AG09309 (cell line): ENCODE measurements around the gene DDX41.

Experiments used
- DNase-seq: peaks from one replicate; pipeline ENCODE4 v3.0.0-alpha.2; 2010; ENCODE audit warnings: low read depth
- H3K4me3 ChIP-seq: 2 replicates; pipeline ENCODE4 v1.5.1; 2011; ENCODE audit warnings: mild to moderate bottlenecking, low read depth, low read length, moderate library complexity; ENCODE audit not compliant: control insufficient read depth
- TF ChIP-seq, protein P1 (sequence below): IDR thresholded peaks from 2 replicates; pipeline ENCODE4 v1.5.1; 2011; ENCODE audit warnings: mild to moderate bottlenecking, low read depth, low read length, inconsistent platforms; ENCODE audit not compliant: insufficient read depth, control insufficient read depth; ENCODE audit errors: missing control alignments

Gene DDX41

DNA sequence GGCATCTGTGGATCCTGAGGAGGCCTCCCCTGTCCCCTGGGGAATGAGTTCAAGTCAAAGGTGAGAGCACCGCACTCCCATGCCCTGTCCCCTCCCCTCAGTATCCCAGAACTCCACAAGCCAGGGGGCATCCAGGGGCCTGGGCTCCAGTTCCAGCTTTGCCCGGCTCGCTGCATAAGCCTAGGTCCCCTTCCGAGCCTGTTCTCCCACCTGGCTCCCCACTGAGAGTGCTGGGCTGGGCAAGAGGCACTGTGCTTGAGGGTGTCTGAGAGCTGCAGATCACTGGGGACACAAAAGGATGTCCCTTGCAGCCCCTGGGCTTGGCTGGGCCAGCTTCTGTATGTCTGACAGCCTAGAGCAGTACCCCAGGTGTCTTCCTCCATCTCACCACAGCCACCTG lies 11.7 kb downstream of the DDX41 start:
- TF ChIP-seq, protein P1, sequence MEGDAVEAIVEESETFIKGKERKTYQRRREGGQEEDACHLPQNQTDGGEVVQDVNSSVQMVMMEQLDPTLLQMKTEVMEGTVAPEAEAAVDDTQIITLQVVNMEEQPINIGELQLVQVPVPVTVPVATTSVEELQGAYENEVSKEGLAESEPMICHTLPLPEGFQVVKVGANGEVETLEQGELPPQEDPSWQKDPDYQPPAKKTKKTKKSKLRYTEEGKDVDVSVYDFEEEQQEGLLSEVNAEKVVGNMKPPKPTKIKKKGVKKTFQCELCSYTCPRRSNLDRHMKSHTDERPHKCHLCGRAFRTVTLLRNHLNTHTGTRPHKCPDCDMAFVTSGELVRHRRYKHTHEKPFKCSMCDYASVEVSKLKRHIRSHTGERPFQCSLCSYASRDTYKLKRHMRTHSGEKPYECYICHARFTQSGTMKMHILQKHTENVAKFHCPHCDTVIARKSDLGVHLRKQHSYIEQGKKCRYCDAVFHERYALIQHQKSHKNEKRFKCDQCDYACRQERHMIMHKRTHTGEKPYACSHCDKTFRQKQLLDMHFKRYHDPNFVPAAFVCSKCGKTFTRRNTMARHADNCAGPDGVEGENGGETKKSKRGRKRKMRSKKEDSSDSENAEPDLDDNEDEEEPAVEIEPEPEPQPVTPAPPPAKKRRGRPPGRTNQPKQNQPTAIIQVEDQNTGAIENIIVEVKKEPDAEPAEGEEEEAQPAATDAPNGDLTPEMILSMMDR = no peak
- DNase-seq = no peak
- H3K4me3 ChIP-seq = no peak overlapping the region

DNA sequence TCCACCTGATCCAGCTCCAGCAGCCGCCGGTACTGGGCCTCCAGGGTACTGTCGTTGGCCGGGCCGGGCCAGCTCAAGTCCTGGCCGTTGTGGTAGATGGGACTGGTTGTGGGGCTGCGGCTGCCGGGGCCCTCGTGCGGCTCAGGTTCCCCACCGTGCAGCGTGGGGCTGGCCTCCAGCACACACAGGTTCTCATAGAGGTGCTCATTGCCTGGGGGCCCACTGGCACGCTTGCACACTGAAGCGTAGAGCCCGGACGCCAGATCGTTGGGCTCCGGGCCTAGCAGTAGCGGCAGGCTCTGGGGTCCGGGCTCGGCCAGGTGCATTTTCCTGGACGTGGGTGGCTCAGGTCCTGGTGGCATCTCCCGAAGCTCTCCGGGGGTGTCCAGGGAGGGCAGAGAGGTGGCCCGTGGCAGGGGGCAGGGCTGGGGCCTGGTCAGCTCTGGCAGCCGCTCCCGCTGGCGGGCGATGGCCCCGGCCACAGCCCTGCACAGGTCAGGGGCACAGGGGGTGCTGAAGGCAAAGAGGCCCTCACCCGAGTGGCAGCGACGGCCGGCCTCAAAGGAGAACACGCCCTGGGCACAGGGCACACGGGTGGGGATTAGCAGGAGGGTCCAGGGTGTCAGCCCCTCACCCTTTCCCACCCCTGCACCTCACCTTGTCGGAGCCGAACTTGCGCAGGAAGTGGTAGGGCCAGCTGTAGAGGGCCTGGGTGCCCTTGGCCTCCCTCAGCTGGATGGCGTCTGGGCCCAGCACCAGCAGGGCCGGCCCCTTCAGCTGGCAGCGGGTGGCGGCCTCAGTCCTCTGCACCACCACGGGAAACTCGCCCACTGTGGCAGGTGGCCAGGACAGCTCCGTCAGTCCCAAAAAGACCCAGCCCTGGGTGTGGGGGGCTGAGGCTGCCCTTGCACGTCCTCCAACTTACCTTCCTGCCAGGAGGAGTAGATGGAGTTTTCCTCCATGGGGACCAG lies 12.4 kb downstream of the DDX41 start:
- H3K4me3 ChIP-seq = no peak overlapping the region
- no peak for DNase-seq

DNA sequence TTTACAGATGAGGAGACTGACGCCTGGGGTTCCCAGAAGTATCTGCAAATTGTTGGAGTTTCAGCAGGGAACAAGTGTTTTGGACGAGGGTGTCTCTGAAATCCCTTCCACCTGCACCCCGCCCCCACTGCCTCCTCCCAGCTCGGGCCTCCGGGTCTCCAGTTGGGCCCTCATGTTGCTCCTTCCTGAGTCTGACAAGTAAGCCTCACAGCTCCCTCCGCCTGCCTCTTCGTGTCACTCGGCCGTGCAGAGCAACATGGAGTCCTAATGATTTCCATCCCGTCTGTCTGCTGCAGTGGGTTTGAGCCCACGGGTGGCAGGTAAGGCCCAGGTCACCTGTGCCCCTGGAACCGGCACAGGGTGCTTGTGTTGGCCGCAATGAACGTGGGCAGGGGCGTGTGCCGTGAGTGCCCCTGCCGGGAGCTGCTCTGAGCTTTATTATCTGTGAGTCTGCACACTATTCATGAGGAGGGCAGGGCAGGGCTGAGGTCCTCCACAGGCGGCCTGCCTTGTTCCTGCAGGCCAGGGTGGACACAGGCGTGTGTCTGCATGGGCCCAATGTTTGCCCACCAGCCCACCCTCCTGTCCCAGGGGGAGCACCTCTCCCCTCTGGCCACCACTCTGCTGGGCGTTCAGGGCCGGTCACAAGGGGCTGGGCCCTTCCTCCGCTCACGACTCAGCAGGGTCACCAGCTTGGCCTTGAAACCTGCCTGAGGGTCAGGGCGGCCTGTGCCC lies 13.2 kb downstream of the DDX41 start:
- TF ChIP-seq, protein P1 = no peak
- no peak overlapping the region for H3K4me3 ChIP-seq
- DNase-seq = no peak

More for the DNA sequence above, 12.4 kb downstream of the DDX41 start:
- TF ChIP-seq, protein P1 = no peak

- no peak for DNase-seq
- no peak overlapping the region for H3K4me3 ChIP-seq
- TF ChIP-seq, protein P1 = no peak
Measured at GRCh38 chr5:177502886-177503285, 13.9 kb downstream of the DDX41 start.

DNA sequence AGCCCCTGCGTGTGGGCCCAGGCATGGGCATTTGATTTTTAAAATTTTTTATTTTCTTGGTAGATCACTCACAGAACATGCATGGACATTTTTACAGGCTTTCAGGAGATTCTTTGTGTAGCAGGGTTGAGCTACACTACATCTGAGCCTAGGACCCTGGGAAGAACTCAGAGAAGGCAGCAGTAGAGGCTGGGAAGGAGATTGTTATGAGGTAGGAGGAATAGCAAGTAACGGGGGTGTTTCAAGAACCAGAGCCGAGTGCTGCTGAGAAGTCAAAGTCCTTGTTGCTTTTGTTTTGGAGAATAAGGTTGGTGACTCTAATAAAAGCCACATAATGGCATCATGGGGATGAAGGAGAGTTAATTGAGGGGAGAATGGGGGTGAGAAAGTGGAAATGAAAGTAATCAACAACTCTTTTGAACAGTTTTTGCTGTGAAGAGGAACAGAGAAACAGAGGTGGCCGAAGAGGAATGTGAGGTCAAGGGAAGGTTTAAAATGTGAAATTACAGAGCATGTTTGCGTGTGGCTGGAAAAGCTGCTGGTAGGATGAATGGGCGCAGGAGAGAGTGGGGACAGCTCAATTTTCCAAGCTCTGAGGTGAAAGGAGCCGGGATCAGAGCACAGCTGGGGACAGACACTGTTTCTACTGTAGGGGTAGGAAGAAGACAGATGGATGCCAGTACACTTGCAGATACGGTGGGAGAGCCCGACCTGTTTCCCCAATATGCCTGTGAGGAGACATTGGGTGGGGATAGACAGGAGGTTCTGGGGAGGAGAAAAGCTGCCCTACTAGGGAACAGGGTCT lies 14.7 kb downstream of the DDX41 start:
- DNase-seq = no peak
- TF ChIP-seq, protein P1 = no peak
- H3K4me3 ChIP-seq = no peak overlapping the region
